Fibroblast of the aortic adventitia (primary cell): ENCODE data around the gene MYBPHL. TPM values are rescaled to one million over a fixed set of nuclear protein-coding genes. Genes with fewer than 3 reads are reported as not detected.
A peak's percentile ranks its signal among the peaks of the same experiment; 100 is the strongest.
"Not testable (repeated sequence)": the region's sequence is repeated elsewhere in the genome, so short reads cannot be mapped to it uniquely, and the experiment has no call there.

Experiments
- DNase-seq: peaks from one replicate; pipeline ENCODE4 v3.0.0-alpha.2; 2010; ENCODE audit warnings: low read depth
- H3K4me3 ChIP-seq: 2 replicates; pipeline ENCODE4 v1.5.1; 2011; ENCODE audit warnings: low read depth, mild to moderate bottlenecking, control low read depth, low read length, moderate library complexity
- total RNA-seq: library from RNA; depleted of rRNA; stranded (reverse); fragments of >200 nt; gene quantifications from 2 replicates; pipeline ENCODE4 v1.2.3, GENCODE V29; 2012; ENCODE audit warnings: low replicate concordance
- TF ChIP-seq, protein P1 (sequence below): IDR thresholded peaks from 2 replicates; pipeline ENCODE4 v1.5.1; 2011; ENCODE audit warnings: mild to moderate bottlenecking, low read length, control low read depth, inconsistent platforms; ENCODE audit not compliant: insufficient read depth

Gene MYBPHL
- total RNA-seq, 1 donor, result not detected

DNA sequence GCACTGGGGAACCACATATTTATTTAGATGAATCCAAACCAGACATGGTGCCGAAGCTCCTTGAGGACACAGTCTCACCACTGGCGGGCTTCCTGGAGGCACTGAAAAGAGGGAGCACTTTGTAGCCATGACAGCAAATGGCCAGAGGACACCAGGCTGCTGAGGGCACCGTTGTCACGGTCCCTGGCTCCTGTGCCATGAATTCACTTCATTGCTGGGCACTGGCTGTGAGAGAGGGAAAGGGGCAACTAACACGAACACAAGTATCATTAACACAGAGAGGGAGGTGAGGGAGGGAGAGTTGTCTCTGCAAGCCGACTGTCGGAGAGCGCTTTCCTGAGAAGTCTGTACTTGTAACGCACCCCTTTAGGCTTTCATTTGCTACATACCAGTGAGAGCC, 14.4 kb downstream of the MYBPHL start:
- TF ChIP-seq, protein P1, sequence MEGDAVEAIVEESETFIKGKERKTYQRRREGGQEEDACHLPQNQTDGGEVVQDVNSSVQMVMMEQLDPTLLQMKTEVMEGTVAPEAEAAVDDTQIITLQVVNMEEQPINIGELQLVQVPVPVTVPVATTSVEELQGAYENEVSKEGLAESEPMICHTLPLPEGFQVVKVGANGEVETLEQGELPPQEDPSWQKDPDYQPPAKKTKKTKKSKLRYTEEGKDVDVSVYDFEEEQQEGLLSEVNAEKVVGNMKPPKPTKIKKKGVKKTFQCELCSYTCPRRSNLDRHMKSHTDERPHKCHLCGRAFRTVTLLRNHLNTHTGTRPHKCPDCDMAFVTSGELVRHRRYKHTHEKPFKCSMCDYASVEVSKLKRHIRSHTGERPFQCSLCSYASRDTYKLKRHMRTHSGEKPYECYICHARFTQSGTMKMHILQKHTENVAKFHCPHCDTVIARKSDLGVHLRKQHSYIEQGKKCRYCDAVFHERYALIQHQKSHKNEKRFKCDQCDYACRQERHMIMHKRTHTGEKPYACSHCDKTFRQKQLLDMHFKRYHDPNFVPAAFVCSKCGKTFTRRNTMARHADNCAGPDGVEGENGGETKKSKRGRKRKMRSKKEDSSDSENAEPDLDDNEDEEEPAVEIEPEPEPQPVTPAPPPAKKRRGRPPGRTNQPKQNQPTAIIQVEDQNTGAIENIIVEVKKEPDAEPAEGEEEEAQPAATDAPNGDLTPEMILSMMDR, result no peak
- DNase-seq, result no peak

DNA sequence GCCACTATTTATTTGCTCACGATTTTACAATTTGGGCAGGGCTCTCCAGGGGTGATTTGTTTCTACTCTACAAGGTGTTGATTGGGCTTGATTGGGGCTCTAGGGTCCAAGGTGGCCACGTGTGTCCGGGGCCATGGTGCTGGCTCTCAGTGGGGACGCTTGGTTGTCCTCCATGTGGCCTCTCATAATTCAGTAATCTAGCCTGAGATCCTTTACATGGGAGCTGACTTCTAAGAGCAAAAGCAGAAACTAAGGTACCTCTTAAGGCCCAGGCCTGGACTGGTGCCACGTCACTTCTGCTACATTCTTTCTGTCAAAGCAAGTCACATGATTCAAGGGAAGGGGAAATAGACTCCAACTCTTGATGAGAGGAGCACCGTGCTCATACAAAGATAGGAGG, 15.8 kb downstream of the MYBPHL start:
- DNase-seq, result no peak
- no peak overlapping the region for H3K4me3 ChIP-seq
- TF ChIP-seq, protein P1, result no peak

More for the DNA sequence above, 14.4 kb downstream of the MYBPHL start:
- H3K4me3 ChIP-seq, result no peak overlapping the region

DNA sequence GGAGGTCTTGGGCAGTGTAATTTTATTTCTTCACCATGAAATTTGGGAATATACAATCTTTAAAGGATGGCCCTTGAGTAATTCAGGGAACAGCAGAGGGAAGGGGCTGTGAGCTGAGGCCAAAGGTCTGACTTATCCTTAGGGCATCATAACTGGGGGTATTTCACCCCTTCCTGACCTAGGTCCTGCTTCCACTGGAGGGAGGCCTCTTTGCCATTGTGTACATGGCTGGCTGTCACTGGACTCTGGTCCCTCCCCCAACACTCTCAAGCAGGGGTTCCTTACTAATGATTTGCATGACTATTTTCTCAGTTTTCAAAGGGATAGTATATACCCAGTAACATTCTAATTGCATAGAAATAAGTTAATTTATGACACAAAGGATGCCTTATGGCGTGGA, 16.7 kb downstream of the MYBPHL start:
- DNase-seq, result no peak
- TF ChIP-seq, protein P1, result no peak
- no peak overlapping the region for H3K4me3 ChIP-seq

DNA sequence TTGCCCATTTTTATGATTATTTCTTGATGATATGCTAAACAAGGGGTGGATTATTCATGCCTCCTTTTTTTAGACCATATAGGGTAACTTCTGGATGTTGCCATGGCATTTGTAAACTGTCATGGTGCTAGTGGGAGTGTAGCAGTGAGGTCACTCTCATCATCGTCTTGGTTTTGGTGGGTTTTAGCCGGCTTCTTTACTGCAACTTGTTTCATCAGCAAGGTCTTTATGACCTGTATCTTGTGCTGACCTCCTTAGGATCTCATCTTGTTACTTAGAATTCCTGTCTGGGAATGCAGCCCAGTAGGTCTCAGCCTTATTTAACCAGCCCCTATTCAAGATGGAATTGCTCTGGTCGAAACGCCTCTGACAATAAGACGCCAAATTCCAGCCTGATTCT, 20.0 kb downstream of the MYBPHL start:
- not testable (repeated sequence) for DNase-seq, H3K4me3 ChIP-seq

DNA sequence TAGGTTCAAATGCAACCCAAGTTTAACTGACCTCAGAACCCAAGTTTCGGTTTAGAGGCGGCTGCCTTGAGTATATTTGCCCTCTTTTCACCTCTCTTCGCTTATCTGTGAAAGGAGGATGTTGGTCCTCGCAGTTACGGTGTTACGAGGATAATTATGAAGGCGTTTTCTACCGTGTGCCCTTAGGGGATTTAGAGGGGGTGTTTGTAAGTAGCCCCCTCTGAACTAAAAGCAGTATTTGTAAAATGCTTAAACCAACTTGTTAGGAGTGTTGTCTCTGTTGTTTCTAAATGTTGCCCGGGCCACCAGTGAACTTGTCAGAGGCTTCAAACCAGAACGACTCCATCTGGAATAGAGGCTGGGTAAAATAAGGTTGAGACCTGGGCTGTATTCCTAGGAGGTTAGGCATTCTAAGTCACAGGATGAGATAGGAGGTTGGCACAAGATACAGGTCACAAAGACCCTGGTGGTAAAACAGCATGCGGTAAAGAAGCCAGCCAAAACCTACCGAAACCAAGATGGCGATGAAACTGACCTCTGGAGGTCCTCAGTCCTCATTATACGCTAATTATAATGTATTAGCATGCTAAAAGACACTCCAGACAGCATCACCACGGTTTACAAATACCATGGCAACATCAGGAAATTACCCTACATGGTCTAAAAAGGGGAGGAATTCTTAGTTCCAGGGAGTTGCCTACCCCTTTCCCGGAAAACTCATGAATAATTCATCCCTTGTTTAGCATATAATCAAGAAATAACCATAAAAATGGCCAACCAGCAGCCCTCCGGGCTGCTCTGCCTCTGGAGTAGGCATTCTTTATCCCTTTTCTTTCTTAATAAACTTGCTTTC, 22.8 kb downstream of the MYBPHL start:
- peak overlapping the region; percentile 76 for H3K4me3 ChIP-seq
- TF ChIP-seq, protein P1, result no peak
- no peak for DNase-seq

DNA sequence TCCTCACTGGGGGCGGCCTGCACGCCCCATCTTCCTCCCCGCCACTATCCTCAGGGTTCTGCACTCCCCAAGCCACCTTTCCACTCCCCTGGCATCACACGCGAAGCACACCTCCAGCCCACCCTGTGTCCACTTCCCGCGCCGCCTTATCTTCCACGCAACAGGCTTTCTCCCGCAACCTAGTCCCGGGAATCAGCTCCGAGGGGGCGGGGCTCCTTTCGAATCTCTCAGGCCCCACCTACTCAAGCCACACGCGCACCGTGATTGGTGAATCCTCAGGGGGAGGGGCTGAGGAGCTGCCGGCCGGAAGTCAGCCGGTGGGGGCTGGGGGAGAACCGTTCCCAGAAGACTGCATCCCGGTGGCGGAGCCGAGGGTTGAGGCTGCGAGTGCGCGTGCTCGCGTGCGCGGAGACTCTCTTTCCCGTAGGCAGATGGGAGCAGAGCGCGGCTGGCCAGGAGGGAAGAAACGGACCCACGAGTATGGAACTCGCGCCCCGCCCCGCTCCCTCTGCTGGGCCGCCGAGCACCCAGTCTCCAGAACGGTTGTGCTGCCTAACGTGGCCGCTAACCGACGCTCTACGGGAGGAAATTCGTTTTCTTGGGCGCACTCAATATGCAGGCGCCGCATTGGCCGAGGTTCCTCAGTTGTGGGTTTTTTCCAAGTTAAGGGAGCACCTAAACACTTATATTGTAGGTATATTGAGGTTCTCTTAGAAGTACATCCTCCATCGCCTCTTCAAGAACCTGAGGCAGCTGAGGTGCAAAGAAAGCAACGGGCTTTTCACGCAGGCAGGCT, 23.7 kb downstream of the MYBPHL start, which contains the start of gene PSRC1:
PSRC1 (minus strand) TSS at position 194 of the 796 bp plus-strand sequence.
- TF ChIP-seq, protein P1, result peak; percentile 63
- DNase-seq, result peak; percentile 95

DNA sequence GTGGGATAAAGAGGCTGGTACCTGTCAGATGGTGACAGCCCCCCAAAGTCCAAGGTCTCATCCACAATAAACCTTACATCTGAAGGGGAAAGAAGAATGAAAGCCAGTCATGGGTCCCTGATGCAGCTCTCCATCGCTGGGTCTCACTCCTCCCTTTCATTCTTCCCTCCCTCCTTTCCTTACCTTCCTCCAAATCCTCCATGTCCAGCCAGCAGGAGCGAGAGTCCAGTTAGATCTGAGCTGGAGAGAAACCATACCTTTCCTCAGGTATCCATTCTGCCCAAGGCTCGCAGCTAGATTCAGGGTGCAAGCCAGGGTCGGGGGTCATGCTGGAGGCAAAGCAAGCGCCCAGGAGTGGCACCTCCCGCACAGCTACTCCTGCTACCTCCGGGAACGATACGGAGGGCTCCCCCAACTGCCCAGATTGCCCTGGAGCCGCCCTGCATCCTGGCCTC, 24.3 kb downstream of the MYBPHL start:
- TF ChIP-seq, protein P1, result no peak
- H3K4me3 ChIP-seq, result peak overlapping the region; percentile 76
- no peak for DNase-seq

More for the DNA sequence above, 23.7 kb downstream of the MYBPHL start, which contains the start of gene PSRC1:
- H3K4me3 ChIP-seq, result peak within 1 kb of the TSS; percentile 76
